Kidney (tissue), 14 donors: ENCODE data around the gene PIEZO2. TPM values are rescaled to one million over a fixed set of nuclear protein-coding genes. Genes with fewer than 3 reads are reported as not detected.

Experiments
- DNase-seq, 5 donors: peaks; one replicate each; pipeline ENCODE4 v3.0.0-alpha.2; 2013 to 2020
- FAIRE-seq: peaks from 2 replicates; lab custom pipeline; 2012; peaks lifted over from hg19 to GRCh38; lab: Jason Lieb, UNC
- H3K27ac ChIP-seq, 2 donors: one replicate each; pipeline ENCODE4 v1.7.0; 2013; ENCODE audit warnings: low read depth in 2 of 2, low read length in 2 of 2, inconsistent platforms in 1 of 2
- H3K27me3 ChIP-seq: one replicate; pipeline ENCODE4 v1.7.1; 2013; ENCODE audit warnings: low read length, inconsistent platforms; ENCODE audit not compliant: control insufficient read depth, insufficient read depth
- H3K36me3 ChIP-seq, 3 donors: one replicate each; pipeline versions ENCODE4 v1.7.0 to v1.7.1; 2013; ENCODE audit warnings: low read length in 3 of 3, control low read depth in 1 of 3, inconsistent platforms in 1 of 3; ENCODE audit not compliant: insufficient read depth in 3 of 3, control insufficient read depth in 2 of 3
- H3K4me1 ChIP-seq, 3 donors: one replicate each; pipeline versions ENCODE4 v1.7.0 to v1.7.1; 2013; ENCODE audit warnings: low read length in 3 of 3, inconsistent platforms in 1 of 3, low read depth in 1 of 3; ENCODE audit not compliant: control insufficient read depth in 2 of 3, insufficient read depth in 2 of 3
- H3K4me3 ChIP-seq, 3 donors: one replicate each; pipeline versions ENCODE4 v1.7.0 to v1.8.1; 2013; ENCODE audit warnings: low read length in 3 of 3, control low read depth in 1 of 3, inconsistent platforms in 1 of 3
- H3K9ac ChIP-seq, 3 donors: one replicate each; pipeline versions ENCODE4 v1.7.0 to v1.7.1; 2013; ENCODE audit warnings: low read length in 3 of 3, control low read depth in 1 of 3, inconsistent platforms in 1 of 3
- H3K9me3 ChIP-seq, 3 donors: one replicate each; pipeline versions ENCODE4 v1.7.0 to v1.7.1; 2013; ENCODE audit warnings: low read length in 3 of 3, control low read depth in 1 of 3, inconsistent platforms in 1 of 3; ENCODE audit not compliant: control insufficient read depth in 2 of 3, insufficient read depth in 1 of 3
- intact Hi-C: fragments of 100-400 bp; cut with DNase I; formaldehyde crosslinking; loops from one replicate; pipeline ENCODE4 v1.11.1; 2022
- polyA plus RNA-seq: library from polyadenylated mRNA; stranded (reverse); fragments of 350-450 nt; fragmentation: Illumina TruSeq; extraction: RNeasy Lipid Tissue Mini Kit (QIAGEN cat#74804); gene quantifications from one replicate; pipeline ENCODE4 v1.2.3, GENCODE V29; 2014; ENCODE audit warnings: low read depth, low replicate concordance; ENCODE audit not compliant: insufficient read depth
- total RNA-seq: library from RNA; stranded (reverse); fragmentation: NEBNext Ultra II Directional; extraction: Animal tissue kit (Norgen Biotek cat#: 25700); gene quantifications from one replicate; pipeline ENCODE4 v1.2.1, GENCODE V29; 2021
- TF ChIP-seq, protein P1 (sequence below): IDR thresholded peaks from 3 replicates; pipeline ENCODE4 v1.5.1; 2012; ENCODE audit warnings: mild to moderate bottlenecking, moderate library complexity, borderline replicate concordance; ENCODE audit not compliant: insufficient read depth; ENCODE audit errors: extremely low read depth
- donor health status: control.
- donor health status: control.
- donor health status: control.
- donor health status: control.
- donor health status: control.
- donor health status: DM: yes; HTN: yes; CAD: no.
- donor health status: Normal renal cell carcinoma (clear cell type).

Gene PIEZO2
- total and polyA plus RNA-seq, 2 donors from 2014 or later = 1.1 to 4.1 TPM

DNA sequence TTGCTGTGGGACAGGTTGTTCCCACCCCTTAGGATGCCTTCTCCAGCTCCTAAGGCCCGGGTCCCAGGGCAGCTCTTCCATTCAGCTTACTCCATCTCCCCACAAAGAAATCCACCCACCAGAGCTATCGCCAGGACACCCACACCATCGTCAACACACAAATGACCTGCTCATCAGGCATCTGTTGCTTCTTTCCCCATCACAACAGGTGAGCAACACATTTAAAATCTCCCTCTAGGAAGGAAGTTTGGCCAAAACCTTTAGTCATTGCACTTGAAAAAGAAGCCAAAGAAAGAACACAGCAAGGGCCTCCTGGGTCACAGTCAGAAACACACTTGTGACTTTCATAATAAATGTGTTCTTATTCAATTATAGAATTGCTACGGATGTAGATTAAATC lies 289.0 kb downstream of the PIEZO2 start:
- Histone ChIP-seq H3K27ac (no peak overlapping the region), H3K9me3 (no peaks in the 10 kb centered on the region), H3K4me1 (peaks cover 2 to 10% (median 9%) of the 10 kb centered on the region in 3 donors), H3K4me3 (no peak overlapping the region), H3K27me3 (no peaks in the 10 kb centered on the region), H3K9ac (no peak overlapping the region), H3K36me3 (no peaks in the 10 kb centered on the region)
- TF ChIP-seq, protein P1, sequence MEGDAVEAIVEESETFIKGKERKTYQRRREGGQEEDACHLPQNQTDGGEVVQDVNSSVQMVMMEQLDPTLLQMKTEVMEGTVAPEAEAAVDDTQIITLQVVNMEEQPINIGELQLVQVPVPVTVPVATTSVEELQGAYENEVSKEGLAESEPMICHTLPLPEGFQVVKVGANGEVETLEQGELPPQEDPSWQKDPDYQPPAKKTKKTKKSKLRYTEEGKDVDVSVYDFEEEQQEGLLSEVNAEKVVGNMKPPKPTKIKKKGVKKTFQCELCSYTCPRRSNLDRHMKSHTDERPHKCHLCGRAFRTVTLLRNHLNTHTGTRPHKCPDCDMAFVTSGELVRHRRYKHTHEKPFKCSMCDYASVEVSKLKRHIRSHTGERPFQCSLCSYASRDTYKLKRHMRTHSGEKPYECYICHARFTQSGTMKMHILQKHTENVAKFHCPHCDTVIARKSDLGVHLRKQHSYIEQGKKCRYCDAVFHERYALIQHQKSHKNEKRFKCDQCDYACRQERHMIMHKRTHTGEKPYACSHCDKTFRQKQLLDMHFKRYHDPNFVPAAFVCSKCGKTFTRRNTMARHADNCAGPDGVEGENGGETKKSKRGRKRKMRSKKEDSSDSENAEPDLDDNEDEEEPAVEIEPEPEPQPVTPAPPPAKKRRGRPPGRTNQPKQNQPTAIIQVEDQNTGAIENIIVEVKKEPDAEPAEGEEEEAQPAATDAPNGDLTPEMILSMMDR = no peak
- intact Hi-C loops = no loop called here
- DNase-seq (no peak), FAIRE-seq (no peak)

DNA sequence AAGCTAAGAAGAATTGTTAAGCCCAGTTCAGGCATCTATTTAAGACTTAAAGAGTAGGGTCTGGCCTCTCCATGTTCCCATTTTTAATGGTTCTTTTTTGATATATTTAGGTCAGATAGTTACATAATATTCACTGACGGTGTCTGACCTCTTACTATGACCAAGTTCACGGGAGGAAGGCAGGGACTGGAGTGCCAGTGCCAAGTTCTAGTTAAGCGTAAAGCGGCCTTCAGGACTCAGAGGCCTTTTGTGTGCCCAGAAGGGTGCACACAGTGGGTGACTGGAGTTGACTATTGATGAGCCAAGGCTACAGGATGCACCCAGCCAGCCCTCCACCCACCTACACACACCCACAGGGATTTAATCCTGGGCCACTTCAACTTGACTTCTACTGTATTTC lies 290.9 kb downstream of the PIEZO2 start:
- H3K4me1 ChIP-seq = peaks cover 2 to 10% (median 9%) of the 10 kb centered on the region in 3 donors
- no peak overlapping the region for H3K9ac ChIP-seq
- no peak for FAIRE-seq
- TF ChIP-seq, protein P1 = no peak
- H3K36me3 ChIP-seq = no peaks in the 10 kb centered on the region
- no peak for DNase-seq
- no peak overlapping the region for H3K27ac ChIP-seq
- intact Hi-C loops = loop anchor here (10.0 kb wide), 1 partner anchor 186 kb away; no protein-coding TSS in a partner anchor
- no peaks in the 10 kb centered on the region for H3K9me3 ChIP-seq
- no peaks in the 10 kb centered on the region for H3K27me3 ChIP-seq
- H3K4me3 ChIP-seq = no peak overlapping the region

DNA sequence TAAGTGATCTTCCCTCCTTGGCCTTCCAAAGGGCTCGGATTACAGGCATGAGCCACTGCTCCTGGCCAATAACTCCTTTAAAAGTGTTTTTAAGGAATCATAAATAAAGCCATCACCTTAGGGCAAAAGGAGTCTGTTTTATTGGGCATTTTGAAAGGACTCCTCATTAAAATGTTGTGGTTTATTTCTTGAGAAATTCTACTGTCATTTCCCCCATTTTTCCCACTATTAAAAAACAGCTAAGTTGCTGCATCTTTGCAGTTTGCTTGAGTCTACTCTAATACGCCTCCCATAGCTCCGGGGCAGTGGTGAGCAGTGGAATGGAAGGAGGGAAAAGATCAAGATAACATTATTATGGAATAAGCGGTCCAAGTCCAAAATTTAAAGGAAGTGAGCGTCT lies 293.2 kb downstream of the PIEZO2 start:
- intact Hi-C loops = loop anchor here (10.0 kb wide), 1 partner anchor 189 kb away; no protein-coding TSS in a partner anchor

More for the DNA sequence above, 293.2 kb downstream of the PIEZO2 start:
- H3K9ac ChIP-seq = no peak overlapping the region
- peak in 1 of 5 donors; percentile 15 for DNase-seq
- no peak overlapping the region for H3K27ac ChIP-seq
- H3K4me1 ChIP-seq = peaks cover 2 to 10% (median 7%) of the 10 kb centered on the region in 3 donors
- no peak for FAIRE-seq
- TF ChIP-seq, protein P1 = no peak
- no peak overlapping the region for H3K4me3 ChIP-seq
- no peaks in the 10 kb centered on the region for H3K9me3 ChIP-seq
- no peaks in the 10 kb centered on the region for H3K36me3 ChIP-seq
- H3K27me3 ChIP-seq = no peaks in the 10 kb centered on the region
